Measurements from ENCODE around the gene TGFBR3.
"Not testable (repeated sequence)": the region's sequence is repeated elsewhere in the genome, so short reads cannot be mapped to it uniquely, and the experiment has no call there.

The TGFBR3 gene

GRCh38 chr1:91881280-91881679 is 4.7 kb downstream of the TGFBR3 start:
- no peak for DNase-seq

GRCh38 chr1:91879733-91880132 is 6.2 kb downstream of the TGFBR3 start:
- DNase-seq: no peak

GRCh38 chr1:91877574-91878208 is 8.3 kb downstream of the TGFBR3 start:
- DNase-seq: no peak

GRCh38 chr1:91876781-91877573 is 9.0 kb downstream of the TGFBR3 start:
- no peak for DNase-seq

- DNase-seq: no peak
Measured at GRCh38 chr1:91876040-91876470, 9.9 kb downstream of the TGFBR3 start.

- DNase-seq: no peak
Measured at GRCh38 chr1:91874167-91874566, 11.8 kb downstream of the TGFBR3 start.

GRCh38 chr1:91872559-91873081 is 13.3 kb downstream of the TGFBR3 start:
- no peak for DNase-seq

GRCh38 chr1:91872000-91872399 is 14.0 kb downstream of the TGFBR3 start:
- no peak for DNase-seq

GRCh38 chr1:91870322-91870721 is 15.6 kb downstream of the TGFBR3 start:
- no peak for DNase-seq

GRCh38 chr1:91866425-91866824 is 19.5 kb downstream of the TGFBR3 start:
- DNase-seq: no peak

- no peak for DNase-seq
Measured at GRCh38 chr1:91864017-91864700, 21.8 kb downstream of the TGFBR3 start.

- no peak for DNase-seq
Measured at GRCh38 chr1:91863498-91863897, 22.5 kb downstream of the TGFBR3 start.

- DNase-seq: no peak
Measured at GRCh38 chr1:91862120-91862519, 23.8 kb downstream of the TGFBR3 start.

- no peak for DNase-seq
Measured at GRCh38 chr1:91857557-91858239, 28.3 kb downstream of the TGFBR3 start.

GRCh38 chr1:91856996-91857395 is 29.0 kb downstream of the TGFBR3 start:
- no peak for DNase-seq

- no peak for DNase-seq
Measured at GRCh38 chr1:91854852-91855534, 31.0 kb downstream of the TGFBR3 start.

- DNase-seq: no peak
Measured at GRCh38 chr1:91853397-91853796, 32.6 kb downstream of the TGFBR3 start.

- DNase-seq: not testable (repeated sequence)
Measured at GRCh38 chr1:91852011-91852410, 33.9 kb downstream of the TGFBR3 start.

GRCh38 chr1:91851130-91852010 is 34.6 kb downstream of the TGFBR3 start:
- DNase-seq: no peak

GRCh38 chr1:91850708-91851107 is 35.2 kb downstream of the TGFBR3 start:
- no peak for DNase-seq

- DNase-seq: no peak
Measured at GRCh38 chr1:91847851-91848250, 38.1 kb downstream of the TGFBR3 start.

Data from KG1 (cell line).